DMS53 treated with DMSO at 0.1 percent for 48 hours (cell line): ENCODE results near the gene CH25H.
"Not testable (repeated sequence)": the region's sequence is repeated elsewhere in the genome, so short reads cannot be mapped to it uniquely, and the experiment has no call there.

Source experiments
- DNase-seq: peaks from one replicate; lab custom pipeline; 2025; ENCODE audit not compliant: unreplicated experiment; lab: John Stamatoyannopoulos, UW

Gene CH25H

GRCh38 chr10:89207181-89207800 is at the start of gene CH25H:
Gene CH25H (minus strand): TSS chr10:89207317. CDS start chr10:89207292, 25 bp downstream.
- peak; percentile 60 for DNase-seq

GRCh38 chr10:89256340-89256739 is 49.2 kb upstream of the CH25H start:
- no peak for DNase-seq

- DNase-seq = no peak
These were observed 48.7 kb upstream of the CH25H start for GRCh38 chr10:89255793-89256192.

GRCh38 chr10:89255091-89255579 is 48.0 kb upstream of the CH25H start:
- not testable (repeated sequence) for DNase-seq

GRCh38 chr10:89252225-89252585 is 45.1 kb upstream of the CH25H start:
- no peak for DNase-seq

GRCh38 chr10:89251409-89252224 is 44.5 kb upstream of the CH25H start, which contains the start of gene LIPA:
Gene LIPA (minus strand): TSS chr10:89251775. CDS start chr10:89247648, 4,127 bp downstream.
- DNase-seq = peak; percentile 97

- DNase-seq = no peak
These were observed 43.8 kb upstream of the CH25H start for GRCh38 chr10:89250865-89251408.

GRCh38 chr10:89248990-89249389 is 41.9 kb upstream of the CH25H start:
- DNase-seq = no peak

- not testable (repeated sequence) for DNase-seq
These were observed 40.5 kb upstream of the CH25H start for GRCh38 chr10:89247623-89248022.

GRCh38 chr10:89245802-89246201 is 38.7 kb upstream of the CH25H start:
- DNase-seq = no peak

GRCh38 chr10:89242840-89243568 is 35.9 kb upstream of the CH25H start:
- DNase-seq = no peak

- DNase-seq = peak; percentile 50
These were observed 35.2 kb upstream of the CH25H start for GRCh38 chr10:89242345-89242684.

- DNase-seq = no peak
These were observed 34.6 kb upstream of the CH25H start for GRCh38 chr10:89241486-89242344.

- DNase-seq = no peak
These were observed 33.9 kb upstream of the CH25H start for GRCh38 chr10:89241026-89241425.

- no peak for DNase-seq
These were observed 33.4 kb upstream of the CH25H start for GRCh38 chr10:89240519-89240918.

- no peak for DNase-seq
These were observed 32.0 kb upstream of the CH25H start for GRCh38 chr10:89238956-89239644.

GRCh38 chr10:89237849-89238248 is 30.7 kb upstream of the CH25H start:
- no peak for DNase-seq

- DNase-seq = no peak
These were observed 29.2 kb upstream of the CH25H start for GRCh38 chr10:89236226-89236797.

- no peak for DNase-seq
These were observed 28.1 kb upstream of the CH25H start for GRCh38 chr10:89235073-89235798.
